Gastroesophageal sphincter (tissue), 4 donors: ENCODE data around the gene HOPX. TPM values are rescaled to one million over a fixed set of nuclear protein-coding genes. Genes with fewer than 3 reads are reported as not detected.

Source experiments
- ATAC-seq: fragments of 150-250 bp; one replicate; pipeline ENCODE4 v1.9.1; 2016; ENCODE audit warnings: mild to moderate bottlenecking, moderate library complexity
- H3K27ac ChIP-seq, 4 donors: fragments of 200-600 bp; sonication (generic) in 3 of 4; 1 replicate in 3 of 4; 2 replicates in 1 of 4; pipeline ENCODE4 v1.5.1; 2016 to 2019
- H3K27me3 ChIP-seq: fragments of 200-600 bp; sonication (generic); one replicate; pipeline ENCODE4 v1.5.1; 2019
- H3K36me3 ChIP-seq, 2 donors: fragments of 200-600 bp; sonication (generic); one replicate each; pipeline ENCODE4 v1.5.1; 2019; ENCODE audit warnings: control low read depth in 1 of 2
- H3K4me1 ChIP-seq, 3 donors: fragments of 200-600 bp; sonication (generic); 1 replicate in 2 of 3; 2 replicates in 1 of 3; pipeline ENCODE4 v1.5.1; 2016 to 2019; ENCODE audit warnings: control low read depth in 2 of 3
- H3K4me3 ChIP-seq, 2 donors: fragments of 200-600 bp; sonication (generic); one replicate each; pipeline ENCODE4 v1.5.1; 2019; ENCODE audit warnings: mild to moderate bottlenecking in 1 of 2, moderate library complexity in 1 of 2
- H3K9me3 ChIP-seq, 3 donors: fragments of 200-600 bp; sonication (generic); one replicate each; pipeline ENCODE4 v1.5.1; 2017 to 2019; ENCODE audit warnings: control low read depth in 2 of 3
- CTCF ChIP-seq, 4 experiments: fragments of 200-600 bp in 2 of 4; fragments of 450-650 bp in 2 of 4; sonication (generic) in 1 of 4; IDR thresholded peaks; one replicate each; pipeline ENCODE4 v1.5.1; 2017 to 2019; ENCODE audit warnings: antibody characterized with exemption in 4 of 4, mild to moderate bottlenecking in 2 of 4, moderate library complexity in 2 of 4
- EP300 ChIP-seq: sonication (generic); formaldehyde crosslinking; IDR thresholded peaks from one replicate; pipeline ENCODE4 v1.6.1; 2017; ENCODE audit warnings: antibody characterized with exemption, mild to moderate bottlenecking
- POLR2A ChIP-seq, 2 donors: fragments of 450-650 bp; IDR thresholded peaks; one replicate each; pipeline ENCODE4 v1.6.1; 2017; ENCODE audit warnings: antibody characterized with exemption in 2 of 2, mild to moderate bottlenecking in 2 of 2, moderate library complexity in 1 of 2
- POLR2AphosphoS5 ChIP-seq: sonication (generic); formaldehyde crosslinking; IDR thresholded peaks from one replicate; pipeline ENCODE4 v1.6.1; 2017; ENCODE audit warnings: antibody characterized with exemption
- WGBS, 2 donors: methylation state at CpG; one replicate each; pipeline ENCODE4 v1.1.5; 2018; ENCODE audit warnings: low coverage in 1 of 2; 5-methylcytosine and 5-hydroxymethylcytosine counted together
- total RNA-seq, 4 donors: library from RNA; depleted of rRNA; stranded (reverse); fragments of >200 nt; gene quantifications; one replicate each; pipeline ENCODE4 v1.1.0, GENCODE V29; 2016

The HOPX gene
- total RNA-seq, 4 donors from 2014 or later: 2.7 to 31.7 (median 6.6) TPM

GRCh38 chr4:56626420-56626819 lies 54.7 kb downstream of the HOPX start:
- Histone ChIP-seq H3K36me3 (no peaks in the 10 kb centered on the region), H3K27ac (no peak overlapping the region), H3K4me3 (no peak overlapping the region), H3K4me1 (no peaks in the 10 kb centered on the region), H3K9me3 (no peaks in the 10 kb centered on the region), H3K27me3 (no peaks in the 10 kb centered on the region)
- WGBS, 2 donors: 100% methylated on average over 1 of the region's 1 CpG
- TF ChIP-seq EP300 (no peak), POLR2AphosphoS5 (no peak), POLR2A (IDR thresholded peaks at IDR 0.05) (no peak), CTCF (IDR thresholded peaks at IDR 0.05) (no peak)
- no peak for ATAC-seq

- H3K36me3 ChIP-seq: no peaks in the 10 kb centered on the region
- no peaks in the 10 kb centered on the region for H3K4me1 ChIP-seq
- H3K27me3 ChIP-seq: peaks cover 14% of the 10 kb centered on the region
- no peak for ATAC-seq
- WGBS, 2 donors: 39 to 50% methylated on average over 1 of the region's 1 CpG
- no peak for TF ChIP-seq EP300
- no peak for TF ChIP-seq POLR2A (IDR thresholded peaks at IDR 0.05)
- no peak for TF ChIP-seq POLR2AphosphoS5
- TF ChIP-seq CTCF (IDR thresholded peaks at IDR 0.05): no peak
- no peak overlapping the region for H3K27ac ChIP-seq
- H3K9me3 ChIP-seq: no peaks in the 10 kb centered on the region
- H3K4me3 ChIP-seq: no peak overlapping the region
These were observed 58.9 kb downstream of the HOPX start for GRCh38 chr4:56622176-56622575.

GRCh38 chr4:56619816-56620215 lies 61.3 kb downstream of the HOPX start:
- H3K9me3 ChIP-seq: no peaks in the 10 kb centered on the region
- no peak overlapping the region for H3K27ac ChIP-seq
- H3K4me1 ChIP-seq: no peaks in the 10 kb centered on the region
- peaks cover 24% of the 10 kb centered on the region for H3K27me3 ChIP-seq
- TF ChIP-seq EP300 (no peak), POLR2AphosphoS5 (no peak)
- no peak overlapping the region for H3K4me3 ChIP-seq
- no peak for ATAC-seq
- WGBS, 2 donors: 17% methylated on average over 1 of the region's 1 CpG; no CpG with 5 or more reads in 1 of the 2 donors
- no peaks in the 10 kb centered on the region for H3K36me3 ChIP-seq

GRCh38 chr4:56619160-56619559 lies 61.9 kb downstream of the HOPX start:
- no peak overlapping the region for H3K27ac ChIP-seq
- no peaks in the 10 kb centered on the region for H3K36me3 ChIP-seq
- ATAC-seq: no peak
- H3K4me3 ChIP-seq: no peak overlapping the region
- no peak for TF ChIP-seq POLR2AphosphoS5
- no peak for TF ChIP-seq POLR2A (IDR thresholded peaks at IDR 0.05)
- TF ChIP-seq CTCF (IDR thresholded peaks at IDR 0.05): no peak
- no peak for TF ChIP-seq EP300
- H3K9me3 ChIP-seq: no peaks in the 10 kb centered on the region
- no peaks in the 10 kb centered on the region for H3K4me1 ChIP-seq
- WGBS, 2 donors: 36 to 60% methylated on average over 1 to 2 of the region's 2 CpGs
- H3K27me3 ChIP-seq: peaks cover 24% of the 10 kb centered on the region

- 48 to 55% methylated on average over 4 of the region's 4 CpGs for WGBS, 2 donors
- no peak for TF ChIP-seq POLR2A (IDR thresholded peaks at IDR 0.05)
- TF ChIP-seq POLR2AphosphoS5: no peak
- no peak for TF ChIP-seq EP300
- no peak for TF ChIP-seq CTCF (IDR thresholded peaks at IDR 0.05)
- H3K27ac ChIP-seq: no peak overlapping the region
These were observed 62.4 kb downstream of the HOPX start for GRCh38 chr4:56618734-56619133.

More at GRCh38 chr4:56618734-56619133, 62.4 kb downstream of the HOPX start:
- no peak for ATAC-seq
- H3K9me3 ChIP-seq: no peaks in the 10 kb centered on the region
- H3K36me3 ChIP-seq: no peaks in the 10 kb centered on the region
- no peaks in the 10 kb centered on the region for H3K4me1 ChIP-seq
- H3K27me3 ChIP-seq: peaks cover 24% of the 10 kb centered on the region
- H3K4me3 ChIP-seq: no peak overlapping the region
